Neural progenitor cell (in vitro differentiated cells): ENCODE measurements around the gene KCNAB1.

Experiments
- CTCF ChIP-seq: fragments of 200-600 bp; sonication (generic); IDR thresholded peaks from 2 replicates; pipeline ENCODE4 v1.5.1; 2017; ENCODE audit warnings: antibody characterized with exemption, mild to moderate bottlenecking
- EZH2 ChIP-seq: fragments of 200-600 bp; sonication (generic); IDR thresholded peaks from 2 replicates; pipeline ENCODE4 v1.6.1; 2017; ENCODE audit warnings: antibody characterized with exemption, mild to moderate bottlenecking, moderate library complexity
- EZH2phosphoT487 ChIP-seq: fragments of 200-600 bp; sonication (generic); IDR thresholded peaks from 2 replicates; pipeline ENCODE4 v1.6.1; 2017; ENCODE audit warnings: antibody characterized with exemption

GRCh38 chr3:156478891-156479290, 358.5 kb downstream of the KCNAB1 start:
- TF ChIP-seq EZH2phosphoT487 (no peak), CTCF (no peak), EZH2 (no peak)
